GM23338 (cell line): ENCODE measurements around the gene SCGB1C2. TPM values are rescaled to one million over a fixed set of nuclear protein-coding genes. Genes with fewer than 3 reads are reported as not detected.
A peak's percentile ranks its signal among the peaks of the same experiment; 100 is the strongest.

Source experiments
- ATAC-seq: fragments of 200-7000 bp; cut with Tn5 transposase; 3 replicates; pipeline ENCODE4 v1.9.1; 2020
- DNase-seq: peaks from one replicate; pipeline ENCODE4 v3.0.0-alpha.2; 2015; ENCODE audit warnings: low spot score
- H2AFZ ChIP-seq: fragments of 200-600 bp; sonication (generic); 2 replicates; pipeline ENCODE4 v1.8.0; 2016; ENCODE audit warnings: antibody characterized with exemption, mild to moderate bottlenecking, moderate library complexity
- H3F3A ChIP-seq: fragments of 200-600 bp; sonication (generic); replicated peaks from 2 replicates; pipeline ENCODE4 v1.8.0; 2017; ENCODE audit warnings: antibody characterized with exemption, mixed run types, low read depth
- H3K27ac ChIP-seq: fragments of 200-600 bp; sonication (generic); 2 replicates; pipeline ENCODE4 v1.6.1; 2016; ENCODE audit warnings: low read depth
- H3K27me3 ChIP-seq: fragments of 200-600 bp; sonication (generic); 2 replicates; pipeline ENCODE4 v1.8.0; 2016; ENCODE audit warnings: mild to moderate bottlenecking, mixed run types, moderate library complexity; ENCODE audit not compliant: insufficient read depth
- H3K36me3 ChIP-seq: fragments of 200-600 bp; sonication (generic); 2 replicates; pipeline ENCODE4 v1.8.0; 2016; ENCODE audit warnings: mild to moderate bottlenecking; ENCODE audit not compliant: insufficient read depth
- H3K4me1 ChIP-seq: fragments of 200-600 bp; sonication (generic); 2 replicates; pipeline ENCODE4 v1.8.0; 2016; ENCODE audit warnings: mild to moderate bottlenecking, moderate library complexity; ENCODE audit not compliant: insufficient read depth
- H3K4me2 ChIP-seq: fragments of 200-600 bp; sonication (generic); 2 replicates; pipeline ENCODE4 v1.7.1; 2017; ENCODE audit warnings: mixed run types
- H3K4me3 ChIP-seq: fragments of 200-600 bp; sonication (generic); 2 replicates; pipeline ENCODE4 v1.6.1; 2016; ENCODE audit warnings: mixed run types
- H3K79me2 ChIP-seq: fragments of 200-600 bp; sonication (generic); replicated peaks from 2 replicates; pipeline ENCODE4 v1.8.0; 2017; ENCODE audit warnings: mild to moderate bottlenecking; ENCODE audit not compliant: insufficient read depth
- H3K9me2 ChIP-seq: fragments of 200-600 bp; sonication (generic); 2 replicates; pipeline ENCODE4 v1.8.0; 2017; ENCODE audit not compliant: insufficient read depth
- H4K20me1 ChIP-seq: fragments of 200-600 bp; sonication (generic); replicated peaks from 2 replicates; pipeline ENCODE4 v1.8.0; 2017; ENCODE audit warnings: mild to moderate bottlenecking; ENCODE audit not compliant: insufficient read depth
- H3K27ac Mint-ChIP-seq: 2 replicates; pipeline ENCODE4 v1.8.0; 2020; ENCODE audit warnings: inconsistent platforms, mild to moderate bottlenecking, moderate library complexity, mixed read lengths
- H3K27me3 Mint-ChIP-seq: 3 replicates; pipeline ENCODE4 v1.8.0; 2022; ENCODE audit warnings: low read depth, mild to moderate bottlenecking, moderate library complexity, mixed read lengths, inconsistent platforms; ENCODE audit not compliant: insufficient read depth, poor library complexity
- H3K36me3 Mint-ChIP-seq: 3 replicates; pipeline ENCODE4 v1.8.0; 2021; ENCODE audit warnings: low read depth, mild to moderate bottlenecking, inconsistent platforms, moderate library complexity, mixed read lengths
- H3K4me1 Mint-ChIP-seq: 3 replicates; pipeline ENCODE4 v1.8.0; 2020; ENCODE audit warnings: mild to moderate bottlenecking, inconsistent platforms, mixed read lengths
- H3K4me3 Mint-ChIP-seq: 3 replicates; pipeline ENCODE4 v1.8.0; 2021; ENCODE audit warnings: moderate library complexity, mild to moderate bottlenecking, inconsistent platforms, mixed read lengths
- H3K9me3 Mint-ChIP-seq: 3 replicates; pipeline ENCODE4 v1.8.0; 2020; ENCODE audit warnings: moderate library complexity, mild to moderate bottlenecking, inconsistent platforms, mixed read lengths
- NANOG ChIP-seq: IDR thresholded peaks from 2 replicates; pipeline ENCODE4 v1.6.1; 2016; ENCODE audit warnings: antibody characterized with exemption, borderline replicate concordance
- ZNF331 ChIP-seq: fragments of 250-450 bp; sonication (Bioruptor Pico); IDR thresholded peaks from 2 replicates; pipeline ENCODE4 v1.5.0; 2020; ENCODE audit warnings: low read depth, mild to moderate bottlenecking, moderate library complexity
- polyA plus RNA-seq: library from polyadenylated mRNA; unstranded; fragments of >200 nt; fragmentation: Nextera tagmentation; extraction: Ambion mirVana; gene quantifications from 2 replicates; pipeline ENCODE4 v1.2.1, GENCODE V29; 2016
- total RNA-seq: library from RNA; depleted of rRNA; stranded (reverse); fragments of >200 nt; shearing (Covaris generic); gene quantifications from 2 replicates; pipeline ENCODE4 v1.2.3, GENCODE V29; 2014
- TF ChIP-seq, protein P1 (sequence below), 2 experiments: fragments of 200-600 bp in 1 of 2; sonication (generic) in 1 of 2; conservative IDR thresholded peaks; 2 replicates each; pipeline versions ENCODE4 v1.5.1 to v1.6.1; 2016 to 2017; ENCODE audit warnings: antibody characterized with exemption in 2 of 2, low read depth in 2 of 2, mild to moderate bottlenecking in 2 of 2, moderate library complexity in 1 of 2
- TF ChIP-seq, protein P2 (sequence below): IDR thresholded peaks from one replicate; pipeline ENCODE4 v1.6.1; 2018; ENCODE audit warnings: antibody characterized with exemption; ENCODE audit not compliant: unreplicated experiment
- TF ChIP-seq, protein P3 (sequence below): fragments of 250-450 bp; sonication (Bioruptor Pico); IDR thresholded peaks from 2 replicates; pipeline ENCODE4 v1.5.0; 2020; ENCODE audit warnings: mild to moderate bottlenecking, moderate library complexity

The SCGB1C2 gene
- total and polyA plus RNA-seq, 2 experiments from 2014 or later, result not detected

DNA sequence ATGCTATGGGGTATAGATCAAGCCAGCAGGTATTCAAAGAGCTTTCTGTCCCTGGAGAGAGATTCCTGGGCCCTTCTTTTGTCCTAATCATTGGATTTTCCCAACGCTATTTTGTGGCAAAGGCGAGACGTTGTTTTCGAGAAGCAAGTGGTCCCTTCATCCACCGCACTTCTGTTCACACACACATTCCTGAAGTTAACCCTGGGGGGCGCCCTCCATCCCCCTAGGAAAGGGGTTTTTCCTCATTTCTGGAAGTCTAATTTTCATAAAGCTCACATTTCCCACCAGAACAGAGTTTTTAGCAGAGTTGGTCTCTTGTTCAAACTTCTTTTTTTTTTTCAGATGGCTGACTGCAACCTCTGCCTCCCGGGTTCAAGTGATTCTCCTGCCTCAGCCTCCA, 11.9 kb downstream of the SCGB1C2 start:
- Mint-ChIP-seq H3K9me3 (no peaks in the 10 kb centered on the region), H3K27ac (no peak overlapping the region), H3K36me3 (no peaks in the 10 kb centered on the region), H3K4me3 (no peak overlapping the region), H3K27me3 (peaks cover 8% of the 10 kb centered on the region), H3K4me1 (no peaks in the 10 kb centered on the region)
- H3K27me3 ChIP-seq, result no peaks in the 10 kb centered on the region
- ATAC-seq (no peak), DNase-seq (no peak)
- H3K4me1 ChIP-seq, result no peaks in the 10 kb centered on the region; the same call in 1 of the 2 replicates
- no peak overlapping the region for H3K4me3 ChIP-seq
- H3K9me2 ChIP-seq, result no peaks in the 10 kb centered on the region
- TF ChIP-seq NANOG (no peak), ZNF331 (CRISPR knock-in tag) (no peak)
- TF ChIP-seq, protein P1, sequence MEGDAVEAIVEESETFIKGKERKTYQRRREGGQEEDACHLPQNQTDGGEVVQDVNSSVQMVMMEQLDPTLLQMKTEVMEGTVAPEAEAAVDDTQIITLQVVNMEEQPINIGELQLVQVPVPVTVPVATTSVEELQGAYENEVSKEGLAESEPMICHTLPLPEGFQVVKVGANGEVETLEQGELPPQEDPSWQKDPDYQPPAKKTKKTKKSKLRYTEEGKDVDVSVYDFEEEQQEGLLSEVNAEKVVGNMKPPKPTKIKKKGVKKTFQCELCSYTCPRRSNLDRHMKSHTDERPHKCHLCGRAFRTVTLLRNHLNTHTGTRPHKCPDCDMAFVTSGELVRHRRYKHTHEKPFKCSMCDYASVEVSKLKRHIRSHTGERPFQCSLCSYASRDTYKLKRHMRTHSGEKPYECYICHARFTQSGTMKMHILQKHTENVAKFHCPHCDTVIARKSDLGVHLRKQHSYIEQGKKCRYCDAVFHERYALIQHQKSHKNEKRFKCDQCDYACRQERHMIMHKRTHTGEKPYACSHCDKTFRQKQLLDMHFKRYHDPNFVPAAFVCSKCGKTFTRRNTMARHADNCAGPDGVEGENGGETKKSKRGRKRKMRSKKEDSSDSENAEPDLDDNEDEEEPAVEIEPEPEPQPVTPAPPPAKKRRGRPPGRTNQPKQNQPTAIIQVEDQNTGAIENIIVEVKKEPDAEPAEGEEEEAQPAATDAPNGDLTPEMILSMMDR (conservative IDR thresholded peaks at IDR 0.05; ENCODE audit: low read depth in 2 of 2), result peak; percentile 47 to 55
- TF ChIP-seq, protein P2, sequence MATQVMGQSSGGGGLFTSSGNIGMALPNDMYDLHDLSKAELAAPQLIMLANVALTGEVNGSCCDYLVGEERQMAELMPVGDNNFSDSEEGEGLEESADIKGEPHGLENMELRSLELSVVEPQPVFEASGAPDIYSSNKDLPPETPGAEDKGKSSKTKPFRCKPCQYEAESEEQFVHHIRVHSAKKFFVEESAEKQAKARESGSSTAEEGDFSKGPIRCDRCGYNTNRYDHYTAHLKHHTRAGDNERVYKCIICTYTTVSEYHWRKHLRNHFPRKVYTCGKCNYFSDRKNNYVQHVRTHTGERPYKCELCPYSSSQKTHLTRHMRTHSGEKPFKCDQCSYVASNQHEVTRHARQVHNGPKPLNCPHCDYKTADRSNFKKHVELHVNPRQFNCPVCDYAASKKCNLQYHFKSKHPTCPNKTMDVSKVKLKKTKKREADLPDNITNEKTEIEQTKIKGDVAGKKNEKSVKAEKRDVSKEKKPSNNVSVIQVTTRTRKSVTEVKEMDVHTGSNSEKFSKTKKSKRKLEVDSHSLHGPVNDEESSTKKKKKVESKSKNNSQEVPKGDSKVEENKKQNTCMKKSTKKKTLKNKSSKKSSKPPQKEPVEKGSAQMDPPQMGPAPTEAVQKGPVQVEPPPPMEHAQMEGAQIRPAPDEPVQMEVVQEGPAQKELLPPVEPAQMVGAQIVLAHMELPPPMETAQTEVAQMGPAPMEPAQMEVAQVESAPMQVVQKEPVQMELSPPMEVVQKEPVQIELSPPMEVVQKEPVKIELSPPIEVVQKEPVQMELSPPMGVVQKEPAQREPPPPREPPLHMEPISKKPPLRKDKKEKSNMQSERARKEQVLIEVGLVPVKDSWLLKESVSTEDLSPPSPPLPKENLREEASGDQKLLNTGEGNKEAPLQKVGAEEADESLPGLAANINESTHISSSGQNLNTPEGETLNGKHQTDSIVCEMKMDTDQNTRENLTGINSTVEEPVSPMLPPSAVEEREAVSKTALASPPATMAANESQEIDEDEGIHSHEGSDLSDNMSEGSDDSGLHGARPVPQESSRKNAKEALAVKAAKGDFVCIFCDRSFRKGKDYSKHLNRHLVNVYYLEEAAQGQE, result no peak
- TF ChIP-seq, protein P3, sequence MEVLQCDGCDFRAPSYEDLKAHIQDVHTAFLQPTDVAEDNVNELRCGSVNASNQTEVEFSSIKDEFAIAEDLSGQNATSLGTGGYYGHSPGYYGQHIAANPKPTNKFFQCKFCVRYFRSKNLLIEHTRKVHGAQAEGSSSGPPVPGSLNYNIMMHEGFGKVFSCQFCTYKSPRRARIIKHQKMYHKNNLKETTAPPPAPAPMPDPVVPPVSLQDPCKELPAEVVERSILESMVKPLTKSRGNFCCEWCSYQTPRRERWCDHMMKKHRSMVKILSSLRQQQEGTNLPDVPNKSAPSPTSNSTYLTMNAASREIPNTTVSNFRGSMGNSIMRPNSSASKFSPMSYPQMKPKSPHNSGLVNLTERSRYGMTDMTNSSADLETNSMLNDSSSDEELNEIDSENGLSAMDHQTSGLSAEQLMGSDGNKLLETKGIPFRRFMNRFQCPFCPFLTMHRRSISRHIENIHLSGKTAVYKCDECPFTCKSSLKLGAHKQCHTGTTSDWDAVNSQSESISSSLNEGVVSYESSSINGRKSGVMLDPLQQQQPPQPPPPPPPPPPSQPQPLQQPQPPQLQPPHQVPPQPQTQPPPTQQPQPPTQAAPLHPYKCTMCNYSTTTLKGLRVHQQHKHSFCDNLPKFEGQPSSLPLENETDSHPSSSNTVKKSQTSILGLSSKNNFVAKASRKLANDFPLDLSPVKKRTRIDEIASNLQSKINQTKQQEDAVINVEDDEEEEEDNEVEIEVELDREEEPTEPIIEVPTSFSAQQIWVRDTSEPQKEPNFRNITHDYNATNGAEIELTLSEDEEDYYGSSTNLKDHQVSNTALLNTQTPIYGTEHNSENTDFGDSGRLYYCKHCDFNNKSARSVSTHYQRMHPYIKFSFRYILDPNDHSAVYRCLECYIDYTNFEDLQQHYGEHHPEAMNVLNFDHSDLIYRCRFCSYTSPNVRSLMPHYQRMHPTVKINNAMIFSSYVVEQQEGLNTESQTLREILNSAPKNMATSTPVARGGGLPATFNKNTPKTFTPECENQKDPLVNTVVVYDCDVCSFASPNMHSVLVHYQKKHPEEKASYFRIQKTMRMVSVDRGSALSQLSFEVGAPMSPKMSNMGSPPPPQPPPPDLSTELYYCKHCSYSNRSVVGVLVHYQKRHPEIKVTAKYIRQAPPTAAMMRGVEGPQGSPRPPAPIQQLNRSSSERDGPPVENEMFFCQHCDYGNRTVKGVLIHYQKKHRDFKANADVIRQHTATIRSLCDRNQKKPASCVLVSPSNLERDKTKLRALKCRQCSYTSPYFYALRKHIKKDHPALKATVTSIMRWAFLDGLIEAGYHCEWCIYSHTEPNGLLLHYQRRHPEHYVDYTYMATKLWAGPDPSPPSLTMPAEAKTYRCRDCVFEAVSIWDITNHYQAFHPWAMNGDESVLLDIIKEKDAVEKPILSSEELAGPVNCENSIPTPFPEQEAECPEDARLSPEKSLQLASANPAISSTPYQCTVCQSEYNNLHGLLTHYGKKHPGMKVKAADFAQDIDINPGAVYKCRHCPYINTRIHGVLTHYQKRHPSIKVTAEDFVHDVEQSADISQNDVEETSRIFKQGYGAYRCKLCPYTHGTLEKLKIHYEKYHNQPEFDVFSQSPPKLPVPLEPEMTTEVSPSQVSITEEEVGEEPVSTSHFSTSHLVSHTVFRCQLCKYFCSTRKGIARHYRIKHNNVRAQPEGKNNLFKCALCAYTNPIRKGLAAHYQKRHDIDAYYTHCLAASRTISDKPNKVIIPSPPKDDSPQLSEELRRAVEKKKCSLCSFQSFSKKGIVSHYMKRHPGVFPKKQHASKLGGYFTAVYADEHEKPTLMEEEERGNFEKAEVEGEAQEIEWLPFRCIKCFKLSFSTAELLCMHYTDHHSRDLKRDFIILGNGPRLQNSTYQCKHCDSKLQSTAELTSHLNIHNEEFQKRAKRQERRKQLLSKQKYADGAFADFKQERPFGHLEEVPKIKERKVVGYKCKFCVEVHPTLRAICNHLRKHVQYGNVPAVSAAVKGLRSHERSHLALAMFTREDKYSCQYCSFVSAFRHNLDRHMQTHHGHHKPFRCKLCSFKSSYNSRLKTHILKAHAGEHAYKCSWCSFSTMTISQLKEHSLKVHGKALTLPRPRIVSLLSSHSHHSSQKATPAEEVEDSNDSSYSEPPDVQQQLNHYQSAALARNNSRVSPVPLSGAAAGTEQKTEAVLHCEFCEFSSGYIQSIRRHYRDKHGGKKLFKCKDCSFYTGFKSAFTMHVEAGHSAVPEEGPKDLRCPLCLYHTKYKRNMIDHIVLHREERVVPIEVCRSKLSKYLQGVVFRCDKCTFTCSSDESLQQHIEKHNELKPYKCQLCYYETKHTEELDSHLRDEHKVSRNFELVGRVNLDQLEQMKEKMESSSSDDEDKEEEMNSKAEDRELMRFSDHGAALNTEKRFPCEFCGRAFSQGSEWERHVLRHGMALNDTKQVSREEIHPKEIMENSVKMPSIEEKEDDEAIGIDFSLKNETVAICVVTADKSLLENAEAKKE (CRISPR knock-in tag), result no peak
- no peak overlapping the region for H3K4me2 ChIP-seq
- no peaks in the 10 kb centered on the region for H3K79me2 ChIP-seq
- H3F3A ChIP-seq, result no peaks in the 10 kb centered on the region
- no peak overlapping the region for H3K27ac ChIP-seq
- no peaks in the 10 kb centered on the region for H4K20me1 ChIP-seq
- H3K36me3 ChIP-seq, result no peaks in the 10 kb centered on the region
- no peak overlapping the region for H2AFZ ChIP-seq
